Measurements from ENCODE around the gene NDUFS8. TPM values are rescaled to one million over a fixed set of nuclear protein-coding genes. Genes with fewer than 3 reads are reported as not detected.

Gene NDUFS8
- total and polyA plus RNA-seq, 2 of the 4 experiments (the other 2 are of a cell fraction) = 85.9 to 131 TPM

- H3K56ac ChIP-seq (ENCODE audit: extremely low read depth, insufficient read depth, low read length) = no peak overlapping the region
- no peak overlapping the region for H3K27ac ChIP-seq (ENCODE audit: insufficient read depth, low read length)
- no peak overlapping the region for H4K91ac ChIP-seq (ENCODE audit: insufficient read depth, low read depth, low read length)
- H3K4me2 ChIP-seq (ENCODE audit: low read depth, low read length) = no peak overlapping the region
- no TSS peak for BruUV-seq (replicated peaks)
- in situ Hi-C loops (cut with MboI; ENCODE audit: low sequenced_read_pairs) (no loop called here), dilution Hi-C loops (cut with HindIII; ENCODE audit: low sequenced_read_pairs, unreplicated experiment) (no loop called here), intact Hi-C loops (cut with micrococcal nuclease) (no loop called here)
- no peaks in the 10 kb centered on the region for H3K36me3 ChIP-seq (ENCODE audit: control insufficient read depth, insufficient read depth, low read length)
- peaks cover 0 to 6% of the 10 kb centered on the region in 2 experiments; a peak in 2 of 4 replicates for H3K79me1 ChIP-seq (ENCODE audit: low read depth in 1 of 2, low read length in 2 of 2)
- no peak overlapping the region for H2BK5ac ChIP-seq (ENCODE audit: low read depth, low read length, poor library complexity, severe bottlenecking)
- no peaks in the 10 kb centered on the region for H4K20me1 ChIP-seq (ENCODE audit: insufficient read depth, low read length)
- H2AK5ac ChIP-seq (ENCODE audit: low read depth, low read length) = no peak overlapping the region
- no peak overlapping the region for H3K18ac ChIP-seq (ENCODE audit: low read depth, low read length)
- TF ChIP-seq CTCF (conservative IDR thresholded peaks at IDR 0.05; ENCODE audit: low read depth, low read length) (no peak), POLR2A (IDR thresholded peaks at IDR 0.05; ENCODE audit: low read depth, low read length) (no peak), FOS (IDR thresholded peaks at IDR 0.05; ENCODE audit: low read depth, low read length) (no peak), BHLHE40 (IDR thresholded peaks at IDR 0.05; ENCODE audit: low read depth, low read length) (no peak), CEBPB (IDR thresholded peaks at IDR 0.05; ENCODE audit: low read depth, low read length) (no peak)
- no peak overlapping the region for H4K8ac ChIP-seq (ENCODE audit: low read depth in 2 of 2, low read length in 2 of 2)
- H2AFZ ChIP-seq (replicated peaks; ENCODE audit: low read length, poor library complexity) = peak overlapping the region; percentile 83
- DNase-seq (no peak), ATAC-seq (ENCODE audit: low read depth) (no peak)
- H2AK9ac ChIP-seq (replicated peaks; ENCODE audit: low read depth, low read length, poor library complexity) = no peak overlapping the region
- peaks cover 5% of the 10 kb centered on the region for H3K4me1 ChIP-seq (ENCODE audit: control insufficient read depth, insufficient read depth, low read length)
- no peak overlapping the region for H3K4ac ChIP-seq (ENCODE audit: low read depth, low read length)
- H2BK15ac ChIP-seq (ENCODE audit: low read depth, low read length) = no peak overlapping the region
- H3K9me3 ChIP-seq (ENCODE audit: control insufficient read depth, insufficient read depth, low read length) = no peaks in the 10 kb centered on the region
- POLR2A ChIA-PET (ENCODE audit: unreplicated experiment) = no interaction called here
- no peaks in the 10 kb centered on the region for H3K27me3 ChIP-seq (ENCODE audit: control insufficient read depth, insufficient read depth, low read length)
- no peak overlapping the region for H3K4me3 ChIP-seq (ENCODE audit: insufficient read depth, low read depth, low read length)
- WGBS, 2 experiments (ENCODE audit: extremely low coverage in 2 of 2, insufficient read length in 1 of 2) = 79% methylated on average over 2 of the region's 9 CpGs; no CpG with 5 or more reads in 1 of the 2 experiments
- H4K5ac ChIP-seq (ENCODE audit: low read depth, low read length) = no peak overlapping the region
- H3K14ac ChIP-seq (replicated peaks; ENCODE audit: low read depth, low read length) = no peak overlapping the region
- CTCF ChIA-PET = interaction anchor here (0.6 kb wide), 1 partner anchor 181 kb away, joined by 3 read pairs; no protein-coding TSS in a partner anchor
- no peak overlapping the region for H2BK120ac ChIP-seq (ENCODE audit: low read depth, low read length)
- no peak overlapping the region for H2BK20ac ChIP-seq (ENCODE audit: low read depth, low read length)
- peaks cover 5% of the 10 kb centered on the region; the same call in 1 of the 2 replicates for H3K9me1 ChIP-seq (ENCODE audit: insufficient read depth, low read length)
- H3K23ac ChIP-seq (ENCODE audit: low read depth, low read length) = no peak overlapping the region
- H3K9ac ChIP-seq (ENCODE audit: low read depth, low read length) = no peak overlapping the region
Observed at GRCh38 chr11:68002575-68002937, 27.9 kb upstream of the NDUFS8 start.
